GM15510 (cell line): ENCODE measurements around the gene ZGLP1.

ENCODE experiments used
- POLR2A ChIP-seq: IDR thresholded peaks from 3 replicates; pipeline ENCODE4 v1.6.1; 2011; ENCODE audit warnings: borderline replicate concordance; ENCODE audit not compliant: insufficient read length; ENCODE audit errors: extremely low read depth

The ZGLP1 gene

GRCh38 chr19:10332965-10333757 lies 23.5 kb upstream of the ZGLP1 start, which contains the start of gene RAVER1:
Gene RAVER1, minus strand, starts transcription at chr19:10333529. Its CDS starts 22 bp downstream, at chr19:10333507.
- peak; percentile 95 for TF ChIP-seq POLR2A

- TF ChIP-seq POLR2A, result no peak
These were observed 22.7 kb upstream of the ZGLP1 start for GRCh38 chr19:10332158-10332964.

- no peak for TF ChIP-seq POLR2A
These were observed 19.9 kb upstream of the ZGLP1 start for GRCh38 chr19:10329555-10329954.

- no peak for TF ChIP-seq POLR2A
These were observed 19.2 kb upstream of the ZGLP1 start for GRCh38 chr19:10328558-10329429.

GRCh38 chr19:10327793-10328192 lies 18.2 kb upstream of the ZGLP1 start:
- no peak for TF ChIP-seq POLR2A

- no peak for TF ChIP-seq POLR2A
These were observed 16.1 kb upstream of the ZGLP1 start for GRCh38 chr19:10325732-10326131.

GRCh38 chr19:10321874-10322835 lies 12.5 kb upstream of the ZGLP1 start:
- no peak for TF ChIP-seq POLR2A

- no peak for TF ChIP-seq POLR2A
These were observed 11.8 kb upstream of the ZGLP1 start for GRCh38 chr19:10321417-10321797.

- no peak for TF ChIP-seq POLR2A
These were observed 11.2 kb upstream of the ZGLP1 start for GRCh38 chr19:10320602-10321416.

- no peak for TF ChIP-seq POLR2A
These were observed 9.4 kb upstream of the ZGLP1 start for GRCh38 chr19:10318807-10319682.

- TF ChIP-seq POLR2A, result no peak
These were observed 8.3 kb upstream of the ZGLP1 start for GRCh38 chr19:10317857-10318462.
